T-helper 2 cell (primary cell): ENCODE measurements around the gene KIFC3.
"Not testable (repeated sequence)": the region's sequence is repeated elsewhere in the genome, so short reads cannot be mapped to it uniquely, and the experiment has no call there.

Source experiments
- DNase-seq, 5 experiments: peaks; one replicate each; pipeline versions ENCODE4 v3.0.0 to v3.0.0-alpha.2; 2012 to 2022

The KIFC3 gene

DNA sequence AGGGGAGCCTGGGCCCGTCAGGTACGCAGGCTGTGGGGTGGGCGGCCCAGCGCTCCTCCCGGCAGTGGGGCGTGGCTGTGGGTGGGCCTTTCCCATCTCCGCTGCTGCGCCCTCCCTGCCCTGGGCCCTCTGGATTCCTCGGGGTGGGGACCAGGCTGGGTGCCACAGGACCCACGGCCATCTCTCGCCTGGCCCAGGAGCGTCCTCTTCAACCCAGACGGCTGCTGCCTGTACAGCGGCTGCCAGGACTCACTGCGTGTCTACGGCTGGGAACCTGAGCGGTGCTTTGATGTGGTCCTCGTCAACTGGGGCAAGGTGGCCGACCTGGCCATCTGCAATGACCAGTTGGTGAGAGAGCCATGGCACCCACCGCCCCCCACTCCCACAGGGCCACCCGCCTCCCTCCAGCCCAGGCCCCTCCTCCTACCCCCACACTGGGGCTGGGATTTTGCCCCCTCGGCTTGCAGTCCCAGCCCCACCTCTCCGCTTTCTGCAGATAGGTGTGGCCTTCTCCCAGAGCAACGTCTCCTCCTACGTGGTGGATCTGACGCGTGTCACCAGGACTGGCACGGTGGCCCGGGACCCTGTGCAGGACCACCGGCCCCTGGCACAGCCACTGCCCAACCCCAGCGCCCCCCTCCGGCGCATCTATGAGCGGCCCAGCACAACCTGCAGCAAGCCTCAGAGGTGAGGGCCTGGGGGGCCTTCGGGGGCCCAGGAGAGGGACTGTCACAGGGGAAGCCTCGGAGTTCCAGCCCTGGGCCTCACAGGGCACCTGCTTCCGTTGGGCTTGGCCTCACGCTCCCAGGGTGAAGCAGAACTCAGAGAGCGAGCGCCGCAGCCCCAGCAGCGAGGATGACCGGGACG, 49.5 kb downstream of the KIFC3 start:
- DNase-seq = no peak

DNA sequence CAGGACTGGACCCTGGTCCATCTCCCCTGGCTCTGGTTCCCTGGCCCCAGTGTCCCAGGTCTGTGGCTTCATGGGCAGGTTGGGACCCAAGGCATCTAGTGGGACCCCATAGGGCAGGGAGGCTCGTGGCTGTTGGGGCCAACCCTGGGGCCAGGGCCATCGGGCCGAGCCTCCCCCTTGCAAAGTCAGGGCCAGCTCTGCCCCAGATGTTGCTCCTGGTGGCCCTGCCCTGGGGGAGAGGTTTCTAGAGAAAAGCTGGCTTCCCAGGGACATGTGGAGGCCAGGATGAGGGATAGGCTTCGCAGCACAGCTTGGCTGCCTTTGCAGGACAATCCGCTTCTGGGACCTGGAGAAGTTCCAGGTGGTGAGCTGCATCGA, 50.1 kb downstream of the KIFC3 start:
- DNase-seq = no peak

DNA sequence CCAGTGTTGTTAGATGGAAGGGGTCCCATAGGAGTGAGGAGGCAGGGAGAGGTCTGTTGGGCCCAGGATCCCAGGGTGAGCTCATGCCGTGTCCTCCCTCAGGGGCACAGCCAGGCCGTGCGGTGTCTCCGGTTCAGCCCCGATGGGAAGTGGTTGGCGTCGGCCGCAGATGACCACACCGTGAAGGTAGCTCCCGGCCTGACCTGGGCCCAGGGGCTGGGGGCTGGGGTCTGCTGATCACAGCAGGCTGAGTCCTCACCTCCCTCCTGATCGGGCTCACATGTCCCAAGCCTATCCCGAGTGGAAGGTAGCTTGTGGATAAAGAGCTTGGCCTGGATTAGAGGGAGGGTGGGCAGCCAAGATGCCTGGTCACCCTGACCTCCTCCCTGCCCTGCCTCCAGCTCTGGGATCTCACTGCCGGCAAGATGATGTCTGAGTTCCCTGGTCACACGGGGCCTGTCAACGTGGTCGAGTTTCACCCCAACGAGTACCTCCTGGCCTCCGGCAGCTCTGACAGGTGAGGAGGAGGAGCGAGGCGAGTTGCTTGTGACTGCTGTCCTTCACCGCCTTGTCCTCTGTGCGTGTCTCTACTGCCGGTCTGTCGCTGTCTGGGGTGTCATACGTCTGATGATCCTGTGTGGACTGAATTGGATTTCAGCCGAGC, 50.6 kb downstream of the KIFC3 start:
- no peak for DNase-seq

DNA sequence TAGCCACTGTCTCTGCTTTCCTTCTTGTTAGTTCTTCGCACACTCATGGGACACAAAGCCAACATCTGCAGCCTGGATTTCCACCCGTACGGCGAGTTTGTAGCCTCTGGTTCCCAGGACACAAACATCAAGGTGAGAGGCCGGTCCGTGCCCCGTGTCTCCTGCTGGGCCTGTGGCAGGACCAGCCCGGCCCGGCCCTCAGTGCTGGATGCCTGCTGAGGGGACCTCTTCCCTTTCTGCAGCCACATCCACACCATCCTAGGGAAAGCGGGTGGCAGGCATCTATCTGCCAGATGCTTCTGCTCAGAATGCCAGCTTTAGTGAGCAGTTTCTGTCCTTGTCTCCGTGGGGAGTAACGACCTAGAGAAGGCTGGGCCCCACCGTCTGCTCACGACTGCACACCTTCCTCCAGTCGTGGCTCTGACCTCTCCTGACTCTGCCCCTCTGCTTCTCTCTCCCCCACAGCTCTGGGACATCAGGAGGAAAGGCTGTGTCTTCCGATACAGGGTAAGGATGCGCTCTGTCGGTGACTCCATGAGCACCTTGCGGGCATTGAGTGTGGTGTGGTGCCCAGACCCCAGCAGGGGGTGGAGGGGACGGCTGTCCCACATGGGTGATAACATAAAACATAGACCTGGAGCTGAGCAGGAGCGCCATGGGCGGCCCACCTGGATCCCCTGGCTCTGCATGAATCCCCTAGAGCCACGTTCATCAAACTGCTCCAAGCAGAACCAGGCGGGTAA, 51.3 kb downstream of the KIFC3 start:
- DNase-seq = no peak

DNA sequence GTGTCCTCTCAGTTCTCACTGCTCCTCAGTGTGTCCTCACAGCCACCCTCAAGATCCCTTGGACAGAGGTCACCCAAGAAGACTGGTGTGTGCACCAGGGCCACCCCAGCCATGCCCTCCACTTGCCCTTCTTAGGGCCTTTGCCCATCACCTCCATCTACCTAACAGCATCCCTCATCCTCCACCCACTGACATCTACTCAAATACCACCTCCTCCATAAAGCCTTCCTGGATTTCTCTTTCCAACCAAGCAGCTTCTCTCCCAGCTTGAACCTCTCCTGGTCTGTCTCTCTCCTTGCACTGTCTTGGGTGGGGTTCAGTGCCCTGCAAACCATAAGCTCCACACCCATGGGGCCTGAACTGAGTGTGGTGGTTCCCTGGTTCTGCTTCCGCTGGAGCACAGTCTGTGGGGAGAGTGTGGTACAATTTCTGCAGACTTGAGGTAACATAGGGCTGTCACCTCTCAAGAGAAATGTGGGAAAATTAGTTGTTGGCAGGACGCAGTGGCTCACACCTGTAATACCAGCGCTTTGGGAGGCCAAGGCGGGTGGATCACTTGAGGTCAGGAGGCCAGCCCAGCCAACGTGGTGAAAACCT, 52.3 kb downstream of the KIFC3 start:
- no peak for DNase-seq

DNA sequence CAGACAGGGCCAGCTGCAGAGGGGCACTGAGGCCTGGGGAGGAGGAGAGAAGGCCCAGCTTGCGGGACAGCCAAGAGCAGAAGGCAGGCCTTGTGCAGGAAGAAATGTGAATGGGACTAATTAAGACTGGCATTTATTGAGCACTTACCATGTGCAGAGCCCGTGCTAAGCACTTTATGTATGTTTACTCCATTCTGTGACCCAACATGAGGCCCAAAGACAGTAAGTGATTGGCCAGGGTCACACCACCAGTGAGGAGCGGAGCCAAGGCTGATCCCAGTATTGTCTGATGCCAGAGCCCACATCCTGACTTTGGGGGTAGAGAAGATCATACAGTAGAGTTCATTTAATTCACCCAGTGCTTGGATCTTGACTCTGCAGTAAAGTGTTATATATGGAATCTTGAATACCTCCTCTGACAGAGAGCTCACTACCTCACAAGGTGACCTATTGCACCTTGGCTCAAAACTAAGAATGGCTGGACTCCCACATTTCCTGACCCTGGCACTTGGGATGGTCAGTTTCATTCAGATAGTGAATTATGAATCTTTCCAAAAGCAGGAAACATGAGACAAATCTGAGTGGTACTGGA, 53.1 kb downstream of the KIFC3 start:
- DNase-seq = no peak

DNA sequence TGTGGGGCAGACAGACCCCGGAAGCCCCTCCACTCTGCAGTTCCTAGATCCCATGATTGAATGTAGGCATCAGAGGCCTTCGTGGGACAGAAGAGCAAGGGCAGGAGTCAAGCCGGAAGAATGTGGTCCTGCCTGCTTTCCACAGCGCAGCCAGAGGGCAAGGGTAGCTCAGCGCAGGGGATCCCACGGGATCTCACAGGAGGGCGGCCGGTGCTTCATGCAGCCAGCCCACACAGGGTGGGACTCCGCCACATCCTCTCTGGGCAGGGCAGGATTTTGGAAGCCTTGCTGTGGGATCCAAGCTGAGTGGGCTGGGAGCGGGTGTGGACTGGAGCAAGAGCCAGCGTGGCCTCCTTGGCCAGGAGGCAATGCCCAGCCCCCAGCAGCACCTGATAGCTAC, 53.7 kb downstream of the KIFC3 start:
- DNase-seq = no peak

DNA sequence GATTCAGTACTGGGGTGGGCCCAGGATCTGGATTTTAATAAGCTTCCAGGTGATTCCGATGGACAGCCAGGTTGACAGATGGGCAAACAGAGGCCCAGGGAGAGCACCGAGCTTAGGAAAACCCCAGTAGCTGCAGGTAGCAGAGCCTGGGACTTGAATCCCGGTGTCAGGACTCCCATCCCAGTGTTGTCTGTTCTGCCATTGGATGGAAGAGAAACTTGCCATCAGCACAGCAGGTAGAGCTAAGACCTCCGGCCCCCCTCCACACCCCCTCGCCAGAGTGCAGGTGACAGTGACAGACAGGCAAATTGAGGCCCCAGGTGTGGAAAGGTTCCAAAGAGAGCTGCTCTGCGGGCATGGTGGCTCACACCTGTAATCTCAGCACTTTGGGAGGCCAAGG, 54.3 kb downstream of the KIFC3 start:
- DNase-seq = no peak

DNA sequence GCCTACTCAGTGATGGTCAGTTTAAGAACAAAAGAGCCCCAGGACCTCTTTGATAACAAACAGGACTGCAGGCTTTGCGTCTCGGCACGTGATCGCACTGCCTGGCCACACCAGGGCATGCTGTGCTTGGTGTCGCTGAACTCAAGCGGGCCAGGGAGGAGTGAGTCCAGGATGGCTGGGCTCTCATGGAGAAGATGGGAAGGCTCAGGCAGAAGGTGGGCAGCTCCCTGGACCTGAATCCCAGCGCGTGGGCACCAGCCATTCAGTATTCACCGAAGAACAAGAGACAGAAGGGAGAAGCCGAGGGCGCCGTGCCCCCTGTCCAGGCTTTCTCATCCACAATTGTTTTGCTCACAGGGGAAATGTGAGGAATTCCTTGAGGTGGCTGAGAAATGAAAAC, 54.8 kb downstream of the KIFC3 start:
- no peak for DNase-seq

DNA sequence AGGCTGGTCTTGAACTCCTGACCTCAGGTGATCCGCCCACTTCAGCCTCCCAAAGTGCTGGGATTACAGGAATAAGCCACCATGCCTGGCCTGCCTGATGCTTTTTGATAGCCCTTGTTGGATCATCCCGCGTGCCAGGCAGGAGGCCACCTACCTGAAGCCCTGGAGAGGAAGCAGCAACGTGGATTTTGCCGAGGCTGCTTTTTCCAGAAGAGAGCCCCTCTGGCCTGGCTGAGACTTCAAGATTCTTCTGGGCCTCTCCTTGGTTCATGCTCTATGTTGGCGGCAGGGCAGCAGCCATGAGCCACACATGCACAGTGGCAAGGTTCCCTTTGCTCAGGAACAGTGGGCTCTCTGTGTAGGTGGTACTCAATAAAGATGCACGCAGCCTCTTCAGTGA, 55.2 kb downstream of the KIFC3 start:
- DNase-seq = no peak

DNA sequence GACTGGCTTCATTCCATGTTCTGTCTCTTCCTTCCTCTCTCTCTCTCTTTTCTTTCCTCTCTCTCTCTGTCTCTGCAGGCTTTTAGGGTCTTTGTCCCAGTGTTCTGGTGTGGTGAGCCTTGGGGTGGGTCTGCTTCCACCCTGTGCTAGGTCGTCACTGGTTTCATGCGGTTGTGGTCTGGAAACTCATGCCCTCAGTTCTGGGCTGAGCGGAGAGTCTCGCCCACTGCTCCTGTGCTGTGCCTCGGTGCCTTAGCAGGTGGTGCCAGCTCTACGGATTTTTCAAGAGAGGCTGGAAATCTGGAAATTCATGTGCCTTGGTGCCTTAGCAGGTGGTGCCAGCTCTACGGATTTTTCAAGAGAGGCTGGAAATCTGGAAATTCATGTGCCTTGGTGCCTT, 56.0 kb downstream of the KIFC3 start:
- DNase-seq = not testable (repeated sequence)

DNA sequence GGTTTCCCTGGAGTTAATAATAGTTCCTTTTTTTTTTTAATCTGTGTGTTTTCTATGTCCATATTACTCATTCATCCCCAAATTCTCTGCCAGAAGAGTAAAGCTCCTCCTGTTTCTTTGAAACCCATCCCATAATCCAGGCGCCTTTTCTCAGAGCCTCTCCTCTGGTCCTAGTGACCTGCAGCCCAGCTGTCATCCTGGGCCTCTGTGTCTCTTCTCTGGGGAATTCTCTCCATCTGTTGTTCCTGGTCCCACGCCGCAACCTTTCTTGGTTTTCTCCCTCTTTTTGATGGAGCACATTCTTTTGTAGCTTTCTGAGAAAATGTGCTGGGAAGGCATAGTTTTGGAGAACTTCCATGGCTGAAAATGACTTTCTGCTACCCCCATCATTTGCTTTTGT, 56.5 kb downstream of the KIFC3 start:
- no peak for DNase-seq

DNA sequence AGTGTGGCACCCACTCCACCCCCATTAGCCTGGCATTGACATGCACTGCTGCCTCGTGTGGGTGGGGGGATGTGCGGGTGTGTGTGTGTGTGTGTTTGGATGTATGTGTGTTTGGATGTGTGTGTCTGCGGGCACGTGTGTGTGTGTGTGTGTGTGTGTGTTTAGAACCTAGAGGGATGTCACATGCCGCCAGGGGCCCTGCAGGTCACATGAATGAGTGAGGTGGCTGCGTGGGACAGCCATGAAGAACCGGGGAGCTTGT, 57.7 kb downstream of the KIFC3 start:
- no peak for DNase-seq

DNA sequence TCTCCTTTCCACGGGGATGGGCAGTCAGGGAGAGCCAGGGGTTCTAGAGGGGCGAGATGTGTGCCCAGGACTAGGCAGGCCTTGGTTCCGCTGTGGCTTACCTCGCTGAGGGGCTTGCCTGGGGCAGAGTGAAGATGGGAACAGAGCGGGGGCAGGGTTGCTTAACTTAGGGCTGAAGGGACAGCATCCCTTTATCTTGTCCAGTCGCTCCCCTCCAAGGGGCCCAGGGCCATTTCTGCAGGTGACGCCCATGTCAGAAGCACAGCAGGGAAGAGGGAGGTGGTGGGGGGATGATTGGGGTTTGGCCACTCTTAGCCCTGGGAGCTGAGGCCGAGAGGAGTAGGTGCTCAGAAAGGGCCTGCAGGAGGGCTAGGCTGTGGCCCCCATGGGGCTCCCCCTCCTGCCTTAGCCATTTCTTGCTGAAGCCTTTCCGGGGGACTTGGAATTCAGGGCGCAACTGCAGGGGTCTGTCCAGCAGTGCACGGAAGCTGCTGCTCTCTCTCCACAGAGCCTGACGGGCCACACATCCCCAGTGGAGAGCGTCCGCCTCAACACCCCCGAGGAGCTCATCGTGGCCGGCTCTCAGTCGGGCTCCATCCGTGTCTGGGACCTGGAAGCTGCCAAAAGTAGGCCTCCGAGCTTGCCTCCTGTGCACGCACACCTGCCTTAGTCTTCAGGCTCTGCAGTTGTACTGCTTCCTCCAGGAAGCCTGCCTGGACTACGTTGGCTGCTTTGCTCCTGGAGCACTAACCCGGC, 58.2 kb downstream of the KIFC3 start:
- no peak for DNase-seq

DNA sequence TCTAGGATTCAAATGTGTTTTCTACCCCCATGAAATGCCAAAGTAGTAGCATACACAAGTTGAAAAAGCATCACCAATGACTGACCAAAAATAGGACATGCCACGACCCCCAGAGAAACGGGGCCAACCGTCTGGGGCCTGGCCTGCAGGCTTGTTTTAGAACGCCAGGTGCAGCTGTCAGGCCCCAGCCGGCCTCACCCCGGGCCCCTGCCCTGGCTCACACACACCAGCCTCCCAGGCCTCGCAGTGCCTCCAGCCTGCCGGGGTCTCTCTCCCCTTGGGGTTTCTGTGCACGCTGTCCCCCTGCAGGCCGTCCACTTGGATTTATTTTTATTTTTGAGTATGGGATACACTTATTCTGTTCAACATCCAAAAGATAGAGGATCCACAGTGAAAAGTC, 58.8 kb downstream of the KIFC3 start:
- DNase-seq = no peak

DNA sequence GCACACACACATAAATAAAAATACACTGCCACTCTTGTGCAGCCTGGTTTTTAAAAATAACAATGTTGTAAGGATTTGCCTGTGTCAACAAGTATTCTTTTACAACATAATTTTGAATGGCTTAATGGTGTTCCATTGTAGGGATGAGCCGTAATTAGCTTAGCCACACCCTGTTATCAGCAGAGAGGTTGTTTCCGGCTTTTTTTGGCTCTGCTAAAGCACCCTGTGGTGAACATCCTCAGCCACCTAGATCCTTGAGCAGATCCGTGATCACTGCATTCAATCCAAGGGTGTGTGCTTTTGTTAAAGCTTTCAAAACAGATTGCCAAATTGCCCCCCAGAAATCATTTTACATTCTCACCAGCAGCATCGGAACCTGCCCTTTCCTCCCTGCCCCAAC, 59.7 kb downstream of the KIFC3 start:
- no peak for DNase-seq

DNA sequence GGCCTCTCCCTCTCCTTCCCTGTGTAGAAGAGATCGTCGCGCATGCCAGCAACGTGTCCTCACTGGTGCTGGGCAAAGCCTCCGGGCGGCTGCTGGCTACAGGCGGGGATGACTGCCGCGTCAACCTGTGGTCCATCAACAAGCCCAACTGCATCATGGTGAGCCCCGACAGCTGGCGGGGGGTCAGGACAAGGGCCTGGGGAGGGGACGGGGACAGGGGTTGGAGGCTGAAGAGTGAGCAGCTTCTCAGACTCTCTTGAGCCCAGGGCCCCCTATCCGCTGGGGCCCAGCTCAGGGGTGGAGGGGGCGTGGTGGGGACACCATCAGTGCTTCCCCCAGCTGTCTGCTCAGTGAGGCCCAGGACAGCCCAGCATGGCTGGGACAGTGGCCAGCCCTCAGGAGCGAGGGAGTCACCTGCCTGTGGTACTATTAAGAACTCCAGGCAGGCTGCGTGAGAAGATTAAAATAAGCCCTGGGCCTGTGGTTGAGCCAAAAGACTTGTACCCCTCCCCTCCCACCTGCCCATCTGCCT, 60.6 kb downstream of the KIFC3 start:
- no peak for DNase-seq

DNA sequence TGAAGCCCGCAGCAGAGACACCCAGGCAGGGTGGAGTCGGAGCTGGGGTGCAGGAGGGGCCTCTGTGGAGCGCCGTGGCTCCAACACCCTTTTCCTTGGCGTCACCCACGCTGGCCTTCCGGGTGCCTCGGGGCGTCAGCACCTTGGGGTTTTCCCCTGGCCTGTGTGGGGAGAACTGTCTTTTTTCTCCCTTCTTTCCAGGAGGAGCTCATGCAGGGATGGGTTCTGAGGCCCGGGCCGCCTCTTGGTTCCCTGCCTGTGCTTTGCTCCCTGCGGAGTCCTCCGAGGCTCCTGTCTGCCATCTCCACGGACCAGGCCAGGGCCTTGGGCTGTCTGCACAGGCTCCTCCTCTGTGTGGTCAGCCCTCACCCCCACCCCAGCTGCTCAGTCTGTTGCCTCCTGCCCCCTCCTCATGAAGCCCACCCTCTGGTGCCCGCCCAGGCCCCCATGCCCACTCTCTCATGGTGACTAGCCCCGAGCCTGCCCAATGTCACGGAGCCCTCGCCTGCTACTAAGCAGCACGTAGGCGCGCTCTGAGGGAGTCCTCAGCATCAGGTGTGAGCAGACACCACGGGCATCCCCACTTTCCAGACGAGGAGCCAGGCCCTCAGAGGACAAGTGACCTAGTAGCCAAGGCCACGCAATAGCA, 61.7 kb downstream of the KIFC3 start:
- DNase-seq = no peak

DNA sequence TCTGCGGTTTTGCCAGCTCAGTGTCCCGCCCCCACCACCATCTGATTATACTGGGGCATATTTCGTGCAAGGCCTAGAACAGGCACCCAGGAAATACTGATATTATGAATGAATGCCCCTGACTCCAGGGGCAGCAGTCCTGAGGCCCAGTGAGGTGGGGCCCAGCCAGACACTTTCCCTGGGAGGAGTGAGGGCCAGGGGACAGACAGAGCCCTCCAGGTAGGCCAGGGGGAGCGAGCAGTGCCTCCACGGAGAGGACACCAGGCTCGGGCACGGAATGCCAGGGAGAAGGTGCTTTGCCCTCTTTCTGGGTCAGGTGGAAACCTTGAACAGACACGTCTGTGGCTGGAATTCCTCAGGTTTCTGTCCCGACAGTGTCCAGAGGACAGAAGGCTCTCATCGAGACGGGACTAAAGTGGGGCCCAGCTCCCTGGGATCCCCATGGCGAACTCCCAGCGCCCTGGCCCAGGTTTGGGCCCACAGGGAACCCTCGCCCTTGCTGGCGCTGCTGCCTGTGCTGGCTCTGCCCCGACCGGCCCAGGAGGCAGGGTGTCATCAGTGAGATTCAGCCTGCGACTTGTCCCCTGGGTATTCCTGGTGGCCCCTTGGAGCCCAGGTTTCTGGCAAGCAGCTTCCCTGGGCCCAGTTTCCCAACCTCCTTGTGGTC, 62.4 kb downstream of the KIFC3 start:
- DNase-seq = no peak

DNA sequence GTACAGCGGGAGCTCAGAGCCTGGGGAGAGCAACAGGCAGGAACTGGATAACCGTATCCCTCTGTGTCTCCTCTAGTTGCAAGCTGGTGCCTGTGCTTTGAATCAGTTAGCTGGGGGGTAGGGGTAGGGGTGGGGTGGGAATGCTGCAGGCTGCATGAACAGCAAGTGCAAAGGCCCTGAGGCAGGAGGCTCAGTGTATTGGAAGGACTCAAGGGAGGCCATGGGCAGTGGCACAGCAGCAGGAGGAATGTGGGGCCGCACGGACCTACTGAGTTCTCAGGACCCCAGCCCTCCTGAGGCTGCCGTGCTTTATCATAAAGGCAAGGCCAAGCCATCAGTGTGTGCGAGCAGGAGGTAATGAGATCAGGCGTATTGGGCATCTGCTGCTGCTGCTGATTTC, 63.4 kb downstream of the KIFC3 start:
- no peak for DNase-seq
